Skeletal muscle satellite cell (primary cell): Measurements from ENCODE around the gene ELAVL2. TPM values are rescaled to one million over a fixed set of nuclear protein-coding genes. Genes with fewer than 3 reads are reported as not detected.

Source experiments
- H3K27me3 ChIP-seq: 2 replicates; pipeline ENCODE4 v1.7.0; 2013; ENCODE audit warnings: low read length; ENCODE audit not compliant: control insufficient read depth, insufficient read depth
- H3K36me3 ChIP-seq: 2 replicates; pipeline ENCODE4 v1.7.0; 2013; ENCODE audit warnings: mild to moderate bottlenecking, control low read depth, low read length; ENCODE audit not compliant: insufficient read depth
- H3K4me1 ChIP-seq: 2 replicates; pipeline ENCODE4 v1.7.0; 2013; ENCODE audit warnings: low read length; ENCODE audit not compliant: control insufficient read depth, insufficient read depth
- H3K4me2 ChIP-seq: 2 replicates; pipeline ENCODE4 v1.7.0; 2013; ENCODE audit warnings: mild to moderate bottlenecking, low read length
- H3K4me3 ChIP-seq: 2 replicates; pipeline ENCODE4 v1.7.0; 2013; ENCODE audit warnings: low read length
- H3K9ac ChIP-seq: 2 replicates; pipeline ENCODE4 v1.7.0; 2013; ENCODE audit warnings: mild to moderate bottlenecking, low read depth, low read length, moderate library complexity
- H3K9me3 ChIP-seq: replicated peaks from 2 replicates; pipeline ENCODE4 v1.7.0; 2013; ENCODE audit warnings: mild to moderate bottlenecking, control low read depth, low read length
- total RNA-seq: library from RNA; depleted of rRNA; stranded (reverse); fragments of >200 nt; gene quantifications from 2 replicates; pipeline ENCODE4 v1.2.3, GENCODE V29; 2012; rRNA removed

The ELAVL2 gene
- total RNA-seq: under 0.01 and 1.3 TPM in 2 replicates

GRCh38 chr9:23826120-23826629 is at the start of gene ELAVL2:
Gene ELAVL2, minus strand, starts transcription at chr9:23826240. Its CDS starts 64,006 bp downstream, at chr9:23762234.
- Histone ChIP-seq H3K9ac (peak within 1 kb of the TSS; percentile 29), H3K27me3 (peaks cover 40% of the 10 kb centered on the region), H3K4me2 (peak within 1 kb of the TSS; percentile 84), H3K36me3 (no peaks in the 10 kb centered on the region), H3K9me3 (no peaks in the 10 kb centered on the region), H3K4me3 (peak within 1 kb of the TSS; percentile 68), H3K4me1 (peaks cover 14% of the 10 kb centered on the region)

GRCh38 chr9:23858234-23858633 is 32.2 kb upstream of the ELAVL2 start:
- Histone ChIP-seq H3K4me1 (no peaks in the 10 kb centered on the region), H3K4me2 (no peak overlapping the region), H3K4me3 (no peak overlapping the region), H3K27me3 (no peaks in the 10 kb centered on the region), H3K36me3 (no peaks in the 10 kb centered on the region), H3K9me3 (no peaks in the 10 kb centered on the region), H3K9ac (no peak overlapping the region)

- Histone ChIP-seq H3K4me1 (no peaks in the 10 kb centered on the region), H3K36me3 (no peaks in the 10 kb centered on the region), H3K4me3 (no peak overlapping the region), H3K9ac (no peak overlapping the region), H3K9me3 (no peaks in the 10 kb centered on the region), H3K4me2 (no peak overlapping the region), H3K27me3 (no peaks in the 10 kb centered on the region)
Observed at GRCh38 chr9:23855873-23856604, 30.0 kb upstream of the ELAVL2 start.

GRCh38 chr9:23850690-23851629 is 24.9 kb upstream of the ELAVL2 start:
- peaks cover 16% of the 10 kb centered on the region for H3K27me3 ChIP-seq
- peak overlapping the region; percentile 75 for H3K4me3 ChIP-seq
- H3K4me2 ChIP-seq: peak overlapping the region; percentile 88
- H3K9me3 ChIP-seq: no peaks in the 10 kb centered on the region
- peak overlapping the region; percentile 31 for H3K9ac ChIP-seq
- no peaks in the 10 kb centered on the region for H3K36me3 ChIP-seq
- no peaks in the 10 kb centered on the region for H3K4me1 ChIP-seq

- no peaks in the 10 kb centered on the region for H3K4me1 ChIP-seq
- H3K9ac ChIP-seq: no peak overlapping the region
- H3K4me2 ChIP-seq: peak overlapping the region; percentile 88
- peaks cover 19% of the 10 kb centered on the region for H3K27me3 ChIP-seq
- peak overlapping the region; percentile 75 for H3K4me3 ChIP-seq
- no peaks in the 10 kb centered on the region for H3K9me3 ChIP-seq
- H3K36me3 ChIP-seq: no peaks in the 10 kb centered on the region
Observed at GRCh38 chr9:23850242-23850689, 24.2 kb upstream of the ELAVL2 start.

- no peaks in the 10 kb centered on the region for H3K4me1 ChIP-seq
- no peak overlapping the region for H3K9ac ChIP-seq
- peaks cover 19% of the 10 kb centered on the region for H3K27me3 ChIP-seq
- H3K4me3 ChIP-seq: peak overlapping the region; percentile 75
- no peaks in the 10 kb centered on the region for H3K36me3 ChIP-seq
- H3K4me2 ChIP-seq: peak overlapping the region; percentile 25
- H3K9me3 ChIP-seq: no peaks in the 10 kb centered on the region
Observed at GRCh38 chr9:23849379-23850035, 23.5 kb upstream of the ELAVL2 start.

GRCh38 chr9:23842565-23843129 is 16.6 kb upstream of the ELAVL2 start:
- Histone ChIP-seq H3K27me3 (peaks cover 15% of the 10 kb centered on the region), H3K4me3 (no peak overlapping the region), H3K9ac (no peak overlapping the region), H3K9me3 (no peaks in the 10 kb centered on the region), H3K36me3 (no peaks in the 10 kb centered on the region), H3K4me2 (no peak overlapping the region), H3K4me1 (no peaks in the 10 kb centered on the region)

- Histone ChIP-seq H3K9ac (no peak overlapping the region), H3K36me3 (no peaks in the 10 kb centered on the region), H3K27me3 (peaks cover 18% of the 10 kb centered on the region), H3K4me2 (no peak overlapping the region), H3K4me3 (no peak overlapping the region), H3K9me3 (no peaks in the 10 kb centered on the region), H3K4me1 (no peaks in the 10 kb centered on the region)
Observed at GRCh38 chr9:23841304-23841703, 15.3 kb upstream of the ELAVL2 start.

- Histone ChIP-seq H3K4me1 (no peaks in the 10 kb centered on the region), H3K4me2 (no peak overlapping the region), H3K9ac (no peak overlapping the region), H3K4me3 (no peak overlapping the region), H3K9me3 (no peaks in the 10 kb centered on the region), H3K36me3 (no peaks in the 10 kb centered on the region), H3K27me3 (peaks cover 14% of the 10 kb centered on the region)
Observed at GRCh38 chr9:23837038-23837437, 11.0 kb upstream of the ELAVL2 start.

- H3K36me3 ChIP-seq: no peaks in the 10 kb centered on the region
- no peak overlapping the region for H3K4me2 ChIP-seq
- H3K4me1 ChIP-seq: no peaks in the 10 kb centered on the region
- H3K4me3 ChIP-seq: no peak overlapping the region
- no peak overlapping the region for H3K9ac ChIP-seq
- no peaks in the 10 kb centered on the region for H3K9me3 ChIP-seq
- peaks cover 34% of the 10 kb centered on the region for H3K27me3 ChIP-seq
Observed at GRCh38 chr9:23830929-23831730, 5.1 kb upstream of the ELAVL2 start.
